ENCODE data around the gene SCML1. TPM values are rescaled to one million over a fixed set of nuclear protein-coding genes. Genes with fewer than 3 reads are reported as not detected.

SCML1 gene
- total RNA-seq, 3 donors from 2014 or later: 1.7 to 2.3 (median 2.3) TPM

GRCh38 chrX:17721715-17722114 lies 15.6 kb upstream of the SCML1 start:
- no peak for DNase-seq

GRCh38 chrX:17725181-17725580 lies 12.1 kb upstream of the SCML1 start:
- no peaks in the 10 kb centered on the region for H3K36me3 Mint-ChIP-seq (ENCODE audit: insufficient read depth)
- DNase-seq (no peak), ATAC-seq (no peak)
- no peaks in the 10 kb centered on the region for H3K4me1 Mint-ChIP-seq (ENCODE audit: low read depth)
- peaks cover 4% of the 10 kb centered on the region for H3K27me3 Mint-ChIP-seq (ENCODE audit: low read depth)
- no peaks in the 10 kb centered on the region for H3K9me3 Mint-ChIP-seq
- no peak overlapping the region for H3K4me3 Mint-ChIP-seq

More at GRCh38 chrX:17721715-17722114, 15.6 kb upstream of the SCML1 start:
- Mint-ChIP-seq H3K9me3 (no peaks in the 10 kb centered on the region), H3K4me3 (no peak overlapping the region), H3K27me3 (ENCODE audit: low read depth) (peaks cover 2% of the 10 kb centered on the region), H3K36me3 (ENCODE audit: insufficient read depth) (no peaks in the 10 kb centered on the region), H3K4me1 (ENCODE audit: low read depth) (no peaks in the 10 kb centered on the region)
- ATAC-seq: no peak

DNA sequence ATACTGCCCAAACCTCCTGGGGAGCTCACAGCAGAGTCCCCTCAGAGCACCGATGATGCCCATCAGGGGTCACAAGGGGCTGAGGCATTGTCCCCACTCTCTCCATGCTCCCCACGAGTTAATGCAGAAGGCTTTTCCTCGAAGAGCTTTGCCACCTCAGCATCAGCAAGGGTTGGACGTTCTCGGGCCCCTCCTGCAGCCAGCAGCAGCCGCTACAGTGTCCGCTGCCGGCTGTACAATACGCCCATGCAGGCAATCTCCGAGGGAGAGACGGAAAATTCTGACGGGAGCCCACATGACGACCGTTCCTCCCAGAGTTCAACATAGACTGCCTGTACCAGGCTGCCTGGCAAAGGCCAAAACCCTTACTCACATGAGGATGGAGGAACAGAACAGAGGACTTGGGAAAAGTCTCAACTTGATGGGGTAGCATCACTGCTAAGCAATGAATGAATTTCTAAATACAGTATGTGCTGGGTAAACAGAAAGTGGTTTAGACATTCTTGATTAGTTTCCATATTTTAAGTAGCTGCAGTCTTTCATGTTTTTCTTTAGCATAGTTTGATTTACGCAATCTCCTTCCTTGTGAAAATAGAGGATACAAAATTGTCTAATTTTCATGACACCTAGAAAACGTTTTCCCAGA lies 5.0 kb upstream of the SCML1 start:
- H3K27me3 Mint-ChIP-seq (ENCODE audit: low read depth): peaks cover 3% of the 10 kb centered on the region
- H3K4me3 Mint-ChIP-seq: no peak overlapping the region
- H3K4me1 Mint-ChIP-seq (ENCODE audit: low read depth): peaks cover 2% of the 10 kb centered on the region
- H3K36me3 Mint-ChIP-seq (ENCODE audit: insufficient read depth): no peaks in the 10 kb centered on the region
- ATAC-seq: no peak
- no peaks in the 10 kb centered on the region for H3K9me3 Mint-ChIP-seq
- DNase-seq: no peak

- H3K9me3 Mint-ChIP-seq: no peaks in the 10 kb centered on the region
- ATAC-seq: no peak
These were observed 1.9 kb upstream of the SCML1 start for GRCh38 chrX:17735406-17735805.

DNA sequence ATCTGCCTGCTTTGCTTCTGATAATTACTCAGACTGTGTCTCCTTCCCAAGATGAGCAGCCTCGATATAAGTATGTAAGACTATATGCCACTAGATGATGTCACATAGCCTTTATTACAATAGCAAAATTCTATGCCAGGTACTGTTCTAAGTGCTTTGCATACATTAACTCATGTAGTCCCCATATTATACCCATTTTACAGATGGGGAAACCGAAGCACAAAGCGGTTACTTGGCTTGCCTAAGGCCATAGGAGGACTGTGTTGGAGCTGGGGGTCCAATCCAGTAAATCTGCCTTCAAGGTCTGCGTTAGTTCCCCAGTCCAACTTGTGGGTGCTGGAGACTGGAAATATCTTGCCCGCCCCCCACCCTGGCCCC lies 826 bp upstream of the SCML1 start:
- H3K4me3 Mint-ChIP-seq: peak overlapping the region; percentile 77
- peaks cover 5% of the 10 kb centered on the region for H3K27me3 Mint-ChIP-seq (ENCODE audit: low read depth)
- DNase-seq (no peak), ATAC-seq (no peak)
- H3K4me1 Mint-ChIP-seq (ENCODE audit: low read depth): peaks cover 31% of the 10 kb centered on the region
- H3K36me3 Mint-ChIP-seq (ENCODE audit: insufficient read depth): no peaks in the 10 kb centered on the region
- no peaks in the 10 kb centered on the region for H3K9me3 Mint-ChIP-seq

More at GRCh38 chrX:17735406-17735805, 1.9 kb upstream of the SCML1 start:
- Mint-ChIP-seq H3K4me3 (no peak overlapping the region), H3K36me3 (ENCODE audit: insufficient read depth) (no peaks in the 10 kb centered on the region), H3K27me3 (ENCODE audit: low read depth) (peaks cover 5% of the 10 kb centered on the region), H3K4me1 (ENCODE audit: low read depth) (peaks cover 26% of the 10 kb centered on the region)
- no peak for DNase-seq

GRCh38 chrX:17737710-17737985 lies 355 bp downstream of the SCML1 start:
- H3K27me3 Mint-ChIP-seq (ENCODE audit: low read depth): peaks cover 5% of the 10 kb centered on the region
- H3K4me3 Mint-ChIP-seq: peak overlapping the region; percentile 89
- peaks cover 39% of the 10 kb centered on the region for H3K4me1 Mint-ChIP-seq (ENCODE audit: low read depth)
- ATAC-seq: peak; percentile 2 to 4
- no peak for DNase-seq
- H3K36me3 Mint-ChIP-seq (ENCODE audit: insufficient read depth): no peaks in the 10 kb centered on the region
- no peaks in the 10 kb centered on the region for H3K9me3 Mint-ChIP-seq

- Mint-ChIP-seq H3K36me3 (ENCODE audit: insufficient read depth) (no peaks in the 10 kb centered on the region), H3K4me3 (peak overlapping the region; percentile 89), H3K4me1 (ENCODE audit: low read depth) (peaks cover 39% of the 10 kb centered on the region), H3K27me3 (ENCODE audit: low read depth) (peaks cover 5% of the 10 kb centered on the region), H3K9me3 (no peaks in the 10 kb centered on the region)
- peak; percentile 31 for DNase-seq
- peak; percentile 16 to 26 for ATAC-seq
These were observed 857 bp downstream of the SCML1 start for GRCh38 chrX:17737986-17738713.

GRCh38 chrX:17738737-17739535 lies 1.6 kb downstream of the SCML1 start:
- Mint-ChIP-seq H3K4me1 (ENCODE audit: low read depth) (peaks cover 41% of the 10 kb centered on the region), H3K4me3 (peak overlapping the region; percentile 89), H3K9me3 (no peaks in the 10 kb centered on the region), H3K27me3 (ENCODE audit: low read depth) (peaks cover 5% of the 10 kb centered on the region), H3K36me3 (ENCODE audit: insufficient read depth) (no peaks in the 10 kb centered on the region)
- ATAC-seq: peak; percentile 7 to 8
- DNase-seq: no peak

DNA sequence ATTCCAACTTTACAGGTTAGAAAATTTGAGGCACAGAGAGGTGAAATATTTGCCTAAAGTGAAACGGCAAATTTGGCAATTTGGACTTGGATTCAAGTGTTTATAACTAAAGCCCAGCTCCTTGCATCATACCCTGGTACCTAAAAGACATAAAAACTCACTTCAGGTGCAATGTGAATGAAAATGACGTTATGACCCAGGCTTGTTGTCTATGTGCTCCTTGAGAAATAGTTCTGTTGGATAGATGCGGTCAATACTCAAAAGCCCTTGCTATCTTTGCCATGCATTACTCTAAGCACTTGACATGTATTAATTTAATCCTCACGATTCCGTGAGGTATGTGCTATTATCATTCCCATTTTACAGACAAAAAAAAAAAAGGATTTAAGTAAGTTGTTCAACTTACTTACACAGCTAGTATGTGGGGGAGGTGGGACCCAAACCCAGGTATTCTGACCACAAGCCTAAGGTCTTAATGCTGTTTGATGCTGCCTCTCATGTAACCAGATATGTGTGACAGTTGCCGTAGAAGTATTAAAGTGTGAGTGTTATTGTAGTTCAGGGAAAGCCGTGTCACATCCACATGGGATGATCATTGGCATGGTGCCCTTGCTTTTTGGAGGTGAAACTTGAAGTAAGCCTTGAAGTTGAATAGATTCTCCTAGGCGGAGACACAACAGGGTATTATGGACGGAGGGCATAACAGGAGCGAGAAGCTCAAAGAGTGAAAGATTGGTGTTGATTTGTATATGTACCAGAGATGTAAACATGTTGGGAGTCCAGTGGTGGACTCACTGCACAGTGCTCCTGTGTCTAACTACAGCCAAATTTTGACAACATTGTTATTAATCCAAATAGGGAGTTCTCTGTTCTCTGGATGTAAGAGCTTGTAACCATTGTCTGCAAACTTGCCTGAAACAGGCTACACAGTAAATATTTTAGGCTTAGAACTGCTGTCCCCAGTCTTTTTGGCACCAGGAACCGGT lies 3.1 kb downstream of the SCML1 start:
- no peak for DNase-seq
- H3K4me1 Mint-ChIP-seq (ENCODE audit: low read depth): peaks cover 41% of the 10 kb centered on the region
- H3K36me3 Mint-ChIP-seq (ENCODE audit: insufficient read depth): no peaks in the 10 kb centered on the region
- H3K27me3 Mint-ChIP-seq (ENCODE audit: low read depth): peaks cover 5% of the 10 kb centered on the region
- ATAC-seq: no peak
- no peak overlapping the region for H3K4me3 Mint-ChIP-seq
- H3K9me3 Mint-ChIP-seq: no peaks in the 10 kb centered on the region

DNA sequence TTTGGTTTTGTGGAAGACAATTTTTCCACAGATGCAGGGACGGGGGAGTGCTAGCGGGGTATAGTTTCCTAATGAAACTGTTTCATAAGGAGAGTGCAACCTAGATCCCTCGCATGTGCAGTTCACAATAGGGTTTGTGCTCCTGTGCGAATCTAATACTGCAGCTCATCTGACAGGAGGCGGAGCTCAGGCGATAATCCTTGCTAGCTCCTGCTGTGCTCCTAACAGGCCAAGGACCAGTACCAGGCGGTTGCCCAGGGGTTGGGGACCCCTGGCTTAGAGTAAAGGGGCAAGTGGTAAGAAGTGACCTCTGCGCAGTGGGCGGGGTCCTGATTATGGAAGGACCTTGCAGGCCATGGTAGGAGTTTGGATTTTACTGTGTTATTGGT lies 3.8 kb downstream of the SCML1 start:
- Mint-ChIP-seq H3K36me3 (ENCODE audit: insufficient read depth) (no peaks in the 10 kb centered on the region), H3K4me1 (ENCODE audit: low read depth) (peaks cover 41% of the 10 kb centered on the region), H3K9me3 (no peaks in the 10 kb centered on the region), H3K27me3 (ENCODE audit: low read depth) (peaks cover 5% of the 10 kb centered on the region), H3K4me3 (no peak overlapping the region)
- ATAC-seq: no peak
- DNase-seq: no peak

DNA sequence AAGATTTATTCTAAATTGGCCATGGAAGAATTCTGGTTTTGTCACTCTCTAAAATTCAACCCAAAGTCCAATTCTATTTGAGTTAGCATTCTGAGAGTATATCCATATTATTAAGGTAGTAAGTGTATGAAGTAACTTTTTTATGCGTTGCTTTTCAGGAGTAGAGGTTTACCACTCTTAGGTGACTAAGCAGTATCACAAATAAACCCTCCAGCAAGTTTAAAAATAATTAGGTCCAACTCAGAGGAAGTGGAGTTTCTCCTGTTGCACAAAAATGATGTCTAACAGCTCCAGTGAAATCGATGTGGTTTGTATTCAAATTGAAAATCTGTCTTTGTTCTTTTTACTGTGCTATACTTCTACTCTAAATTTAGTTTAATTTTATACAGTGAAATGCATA lies 6.6 kb downstream of the SCML1 start:
- DNase-seq: no peak
- Mint-ChIP-seq H3K9me3 (no peaks in the 10 kb centered on the region), H3K4me3 (no peak overlapping the region), H3K36me3 (ENCODE audit: insufficient read depth) (no peaks in the 10 kb centered on the region), H3K4me1 (ENCODE audit: low read depth) (peaks cover 27% of the 10 kb centered on the region), H3K27me3 (ENCODE audit: low read depth) (no peaks in the 10 kb centered on the region)
- no peak for ATAC-seq

DNA sequence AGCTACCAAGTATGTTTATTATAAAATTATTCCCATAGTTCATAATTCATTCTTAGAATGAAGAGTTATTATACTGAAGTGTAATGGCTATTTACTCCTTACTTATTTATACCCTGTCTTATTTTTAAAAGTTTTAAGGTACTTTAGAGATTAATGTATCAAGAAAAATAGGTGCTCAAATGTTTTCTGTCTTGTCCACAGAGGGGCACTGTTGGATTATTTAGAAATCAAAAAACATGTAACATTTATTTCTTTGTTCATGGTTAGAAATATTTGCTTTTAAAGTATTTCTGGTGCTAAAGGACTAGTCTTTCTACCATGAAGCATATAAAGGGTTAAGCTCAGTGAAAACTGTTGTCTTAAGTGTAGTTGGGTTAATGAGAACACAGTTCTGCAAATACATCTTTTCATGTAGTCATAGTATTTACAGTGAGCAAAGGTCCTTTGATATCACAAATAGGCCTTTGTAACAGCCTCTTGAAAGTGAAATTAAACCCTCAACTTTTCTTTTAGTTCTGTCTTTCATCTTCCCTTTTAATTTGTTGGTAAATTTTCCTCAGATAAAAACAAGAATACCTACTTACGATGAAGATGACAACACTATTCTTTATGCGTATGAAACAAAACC lies 7.7 kb downstream of the SCML1 start:
- Mint-ChIP-seq H3K36me3 (ENCODE audit: insufficient read depth) (no peaks in the 10 kb centered on the region), H3K4me1 (ENCODE audit: low read depth) (peaks cover 18% of the 10 kb centered on the region), H3K27me3 (ENCODE audit: low read depth) (no peaks in the 10 kb centered on the region), H3K4me3 (no peak overlapping the region), H3K9me3 (no peaks in the 10 kb centered on the region)
- no peak for DNase-seq
- ATAC-seq: no peak

DNA sequence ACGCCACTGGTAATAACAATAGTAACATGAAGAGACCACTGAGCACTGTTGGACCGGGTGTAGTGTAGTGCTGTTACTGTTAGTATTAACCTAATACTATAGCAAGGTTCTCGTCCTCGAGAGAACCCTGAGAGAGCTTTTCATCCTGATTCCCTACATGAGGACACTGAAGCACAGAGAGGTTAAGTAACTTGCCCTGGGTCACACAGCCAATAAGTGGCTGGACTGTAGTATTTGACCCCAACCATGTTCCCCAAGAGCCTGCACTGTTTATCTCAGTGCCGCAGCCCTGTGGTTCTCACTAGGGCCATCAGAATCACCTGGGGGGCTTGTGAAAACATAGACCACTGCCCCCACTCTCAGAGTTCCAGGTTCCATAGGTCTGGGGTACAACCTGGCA lies 10.4 kb downstream of the SCML1 start:
- Mint-ChIP-seq H3K4me1 (ENCODE audit: low read depth) (peaks cover 3% of the 10 kb centered on the region), H3K27me3 (ENCODE audit: low read depth) (no peaks in the 10 kb centered on the region), H3K9me3 (no peaks in the 10 kb centered on the region)

More for the DNA sequence above, 10.4 kb downstream of the SCML1 start:
- ATAC-seq (no peak), DNase-seq (no peak)
- H3K36me3 Mint-ChIP-seq (ENCODE audit: insufficient read depth): no peaks in the 10 kb centered on the region
- H3K4me3 Mint-ChIP-seq: no peak overlapping the region

All from activated T-cell treated with anti-CD3 and anti-CD28 coated beads, Interleukin-2, amount 50 U/mL, for 4 hours (primary cell).